ENCODE measurements around the gene PTGES2.
"Not testable (repeated sequence)": the region's sequence is repeated elsewhere in the genome, so short reads cannot be mapped to it uniquely, and the experiment has no call there.

PTGES2 gene

DNA sequence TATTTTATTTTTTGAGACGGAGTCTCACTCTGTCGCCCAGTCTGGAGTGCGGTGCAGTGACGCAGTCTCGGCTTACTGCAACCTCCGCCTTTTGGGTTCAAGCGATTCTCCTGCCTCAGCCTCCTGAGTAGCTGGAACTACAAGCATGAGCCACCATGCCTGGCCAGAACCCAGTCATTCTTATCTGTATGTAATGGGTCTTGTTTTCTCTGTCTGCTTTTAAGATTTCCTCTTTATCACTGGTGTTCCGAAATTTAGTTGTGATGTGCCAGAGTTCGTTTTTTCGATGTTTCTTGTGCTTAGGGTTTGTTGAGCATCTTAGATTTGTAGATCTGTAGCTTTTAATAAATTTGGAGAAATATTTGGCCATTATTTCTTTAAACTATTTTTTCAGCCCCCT lies 40.3 kb downstream of the PTGES2 start:
- no peak overlapping the region for H3K4me3 Mint-ChIP-seq
- no peaks in the 10 kb centered on the region for H3K27me3 Mint-ChIP-seq (ENCODE audit: low read depth)
- no peaks in the 10 kb centered on the region for H3K9me3 Mint-ChIP-seq
- peaks cover 7% of the 10 kb centered on the region for H3K36me3 Mint-ChIP-seq (ENCODE audit: low read depth)
- H3K4me1 Mint-ChIP-seq (ENCODE audit: low read depth), result peaks cover 34% of the 10 kb centered on the region
- no peak overlapping the region for H3K27ac Mint-ChIP-seq

DNA sequence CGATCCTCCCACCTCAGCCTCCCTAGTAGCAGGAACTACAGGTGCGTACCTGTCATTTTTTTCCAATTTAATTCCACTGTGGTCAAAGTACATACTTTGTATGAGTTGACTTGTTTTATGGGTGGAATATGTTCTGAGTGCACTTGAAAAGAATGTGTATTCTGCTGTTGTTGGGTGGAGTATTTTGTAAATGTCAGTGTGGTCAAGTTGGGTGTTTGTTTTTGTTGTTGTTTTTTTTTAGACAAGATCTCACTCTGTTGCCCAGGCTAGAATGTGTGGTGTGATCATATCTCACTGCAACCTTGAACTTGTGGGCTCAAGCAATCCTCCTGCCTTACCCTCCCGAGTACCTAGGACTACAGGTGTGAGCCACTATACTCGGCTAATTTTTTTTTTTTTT lies 41.6 kb downstream of the PTGES2 start:
- no peaks in the 10 kb centered on the region for H3K27me3 Mint-ChIP-seq (ENCODE audit: low read depth)
- H3K36me3 Mint-ChIP-seq (ENCODE audit: low read depth), result peaks cover 7% of the 10 kb centered on the region
- H3K9me3 Mint-ChIP-seq, result no peaks in the 10 kb centered on the region
- H3K27ac Mint-ChIP-seq, result peak overlapping the region; percentile 31
- H3K4me1 Mint-ChIP-seq (ENCODE audit: low read depth), result peaks cover 33% of the 10 kb centered on the region
- no peak overlapping the region for H3K4me3 Mint-ChIP-seq

DNA sequence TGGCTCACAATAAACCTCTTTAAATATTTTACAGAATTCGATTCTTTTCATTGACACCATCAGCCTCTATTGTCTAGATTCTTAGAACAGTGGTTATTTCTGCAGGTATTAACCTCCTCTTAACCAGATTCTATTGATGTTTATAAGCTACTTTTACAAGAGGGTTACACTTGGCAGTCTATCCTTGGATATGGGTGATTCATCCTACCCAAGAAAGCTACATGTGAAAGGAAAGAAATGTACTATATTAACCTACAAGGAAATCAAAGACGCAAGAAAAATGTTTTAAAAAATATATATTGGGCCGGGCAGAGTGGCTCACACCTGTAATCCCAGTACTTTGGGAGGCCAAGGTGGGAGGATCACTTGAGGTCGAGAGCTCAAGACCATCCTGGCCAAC lies 42.8 kb downstream of the PTGES2 start:
- H3K36me3 Mint-ChIP-seq (ENCODE audit: low read depth), result peaks cover 7% of the 10 kb centered on the region
- H3K27ac Mint-ChIP-seq, result no peak overlapping the region
- no peaks in the 10 kb centered on the region for H3K27me3 Mint-ChIP-seq (ENCODE audit: low read depth)
- H3K4me3 Mint-ChIP-seq, result no peak overlapping the region
- no peaks in the 10 kb centered on the region for H3K9me3 Mint-ChIP-seq
- peaks cover 35% of the 10 kb centered on the region for H3K4me1 Mint-ChIP-seq (ENCODE audit: low read depth)

DNA sequence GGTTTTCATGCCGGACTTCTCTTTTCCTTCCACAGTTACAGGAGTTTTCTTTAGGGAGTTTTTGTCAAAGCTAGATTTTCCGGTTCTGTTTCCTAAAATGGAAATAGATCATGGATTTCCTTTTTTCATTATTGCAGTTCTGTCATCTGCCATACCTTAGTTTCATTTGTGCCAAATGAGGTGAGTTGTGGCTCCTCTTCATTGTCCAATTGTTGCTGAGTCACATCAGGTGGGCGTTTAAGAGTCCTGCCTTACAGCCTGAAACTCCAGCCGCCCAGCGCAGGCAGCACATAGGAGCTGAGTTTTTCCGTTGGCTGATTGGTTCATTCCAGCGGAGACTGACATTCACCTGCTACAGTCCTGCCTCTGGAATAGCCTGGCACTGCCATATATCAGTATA lies 45.4 kb downstream of the PTGES2 start:
- Mint-ChIP-seq H3K27me3 (ENCODE audit: low read depth) (no peaks in the 10 kb centered on the region), H3K27ac (no peak overlapping the region), H3K4me3 (no peak overlapping the region), H3K9me3 (no peaks in the 10 kb centered on the region), H3K4me1 (ENCODE audit: low read depth) (peaks cover 38% of the 10 kb centered on the region), H3K36me3 (ENCODE audit: low read depth) (peaks cover 9% of the 10 kb centered on the region)

DNA sequence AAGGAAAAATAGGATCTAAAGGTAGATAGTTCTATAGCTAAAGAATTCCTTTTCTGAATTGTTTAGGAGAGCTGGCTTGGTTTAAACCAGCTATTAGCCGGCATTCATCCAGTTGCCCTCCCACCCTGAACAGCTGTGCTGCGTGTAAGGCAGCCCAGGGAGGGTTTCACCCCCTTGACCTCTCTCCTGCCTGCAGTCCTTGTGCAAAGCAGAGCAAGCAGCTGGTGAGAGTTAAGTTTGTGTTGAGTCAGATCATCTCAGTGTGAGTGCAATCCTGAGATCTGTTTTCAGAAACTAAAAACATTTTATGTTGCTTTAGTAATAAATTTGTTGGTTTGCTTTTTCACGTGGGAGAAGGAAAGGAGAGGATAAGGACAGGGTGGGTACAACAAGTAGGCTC lies 46.5 kb downstream of the PTGES2 start:
- no peak overlapping the region for H3K27ac Mint-ChIP-seq
- peaks cover 38% of the 10 kb centered on the region for H3K4me1 Mint-ChIP-seq (ENCODE audit: low read depth)
- H3K27me3 Mint-ChIP-seq (ENCODE audit: low read depth), result no peaks in the 10 kb centered on the region
- no peaks in the 10 kb centered on the region for H3K9me3 Mint-ChIP-seq
- H3K4me3 Mint-ChIP-seq, result no peak overlapping the region
- peaks cover 9% of the 10 kb centered on the region for H3K36me3 Mint-ChIP-seq (ENCODE audit: low read depth)

DNA sequence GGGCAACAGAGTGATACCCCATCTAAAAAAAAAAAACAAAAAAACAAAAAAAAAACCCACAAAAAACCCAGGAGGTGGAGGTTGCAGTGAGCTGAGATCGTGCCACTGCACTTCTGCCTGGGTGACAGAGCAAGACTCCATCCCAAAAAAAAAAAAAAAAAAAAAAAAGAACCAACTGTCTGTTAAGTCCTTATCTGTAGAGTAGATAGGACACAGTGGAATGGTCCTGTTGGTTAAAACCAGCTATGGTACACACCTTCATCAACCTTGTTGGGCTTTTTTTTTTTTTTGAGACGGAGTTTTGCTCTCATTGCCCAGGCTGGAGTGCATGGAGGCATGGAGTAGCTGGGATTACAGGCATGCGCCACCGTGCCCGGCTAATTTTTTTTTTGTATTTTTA lies 47.3 kb downstream of the PTGES2 start:
- Mint-ChIP-seq H3K27ac (no peak overlapping the region), H3K9me3 (no peaks in the 10 kb centered on the region), H3K27me3 (ENCODE audit: low read depth) (no peaks in the 10 kb centered on the region), H3K4me3 (no peak overlapping the region), H3K36me3 (ENCODE audit: low read depth) (peaks cover 9% of the 10 kb centered on the region), H3K4me1 (ENCODE audit: low read depth) (peaks cover 35% of the 10 kb centered on the region)

DNA sequence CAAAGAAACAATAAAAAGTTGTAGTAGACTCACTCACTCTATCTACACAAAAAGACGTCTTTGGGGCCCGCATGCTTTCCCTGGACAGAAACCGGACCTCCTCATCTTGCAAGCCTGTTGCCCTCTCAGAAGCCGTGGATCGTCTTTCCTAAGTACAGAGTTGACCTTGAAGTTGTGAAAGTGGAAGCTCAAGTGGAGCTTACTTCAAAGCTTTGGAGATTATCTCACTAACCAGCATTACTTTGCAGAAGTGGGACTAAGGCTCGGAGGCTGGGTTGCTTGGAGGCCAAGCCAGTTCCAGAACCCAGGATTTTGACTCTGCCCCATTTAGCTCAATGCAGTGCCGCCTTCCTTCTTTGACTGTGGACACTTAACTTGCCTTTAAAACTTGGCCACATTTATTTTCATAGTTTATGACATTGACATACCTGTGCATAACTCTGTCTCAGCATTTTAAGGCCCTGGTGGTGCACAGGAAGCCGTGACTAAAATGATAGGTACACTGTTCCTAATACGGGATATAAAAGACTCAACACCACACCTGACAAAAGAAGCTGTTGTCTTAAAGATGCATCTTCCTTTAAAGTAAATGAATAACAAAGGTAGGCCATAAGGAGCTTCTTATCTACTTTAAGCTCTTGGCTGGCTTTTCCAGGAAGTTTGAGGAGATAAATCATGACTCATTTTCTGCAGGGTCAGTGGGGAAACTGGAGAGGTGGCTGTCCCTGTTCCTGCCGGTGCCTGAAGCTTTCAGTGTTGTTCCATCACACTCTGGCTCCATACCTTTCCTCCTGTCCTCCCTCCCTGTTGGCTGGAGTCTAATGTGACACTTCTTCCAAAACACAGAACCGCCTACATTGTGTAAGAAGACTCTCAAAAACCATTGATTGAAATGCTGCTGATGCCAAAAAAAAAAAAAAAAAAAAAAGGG lies 48.8 kb downstream of the PTGES2 start:
- Mint-ChIP-seq H3K27ac (peak overlapping the region; percentile 66), H3K9me3 (no peaks in the 10 kb centered on the region), H3K27me3 (ENCODE audit: low read depth) (no peaks in the 10 kb centered on the region), H3K36me3 (ENCODE audit: low read depth) (peaks cover 6% of the 10 kb centered on the region), H3K4me3 (peak overlapping the region; percentile 9), H3K4me1 (ENCODE audit: low read depth) (peaks cover 31% of the 10 kb centered on the region)

DNA sequence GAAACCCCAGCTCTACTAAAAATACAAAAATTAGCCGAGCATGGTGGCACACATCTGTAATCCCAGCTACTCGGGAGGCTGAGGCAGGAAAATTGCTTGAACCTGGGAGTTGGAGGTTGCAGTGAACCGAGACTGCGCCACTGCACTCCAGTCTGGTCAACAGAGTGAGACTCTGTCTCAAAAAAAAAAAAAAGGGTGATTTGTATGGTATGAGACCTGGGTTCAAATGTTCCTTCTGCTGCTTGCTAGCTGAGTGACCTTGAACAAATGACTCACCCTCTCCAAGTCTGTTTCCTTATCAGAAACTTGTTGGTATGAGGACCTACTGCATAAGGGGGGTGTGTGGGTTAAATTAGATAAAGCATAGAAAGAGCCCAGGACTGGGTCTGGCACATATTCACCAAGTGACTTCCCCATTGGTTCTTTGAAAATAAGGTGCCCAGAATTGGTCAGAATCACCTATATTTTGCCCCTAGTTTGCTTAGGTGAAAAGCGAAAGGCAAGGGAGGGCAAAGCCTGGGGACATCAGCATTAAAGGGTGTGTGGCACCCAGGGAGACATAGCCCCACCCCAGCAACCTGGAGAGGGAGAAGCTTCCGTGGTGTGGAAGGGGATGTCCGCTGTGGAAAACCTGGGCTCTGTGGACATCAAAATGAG lies 49.6 kb downstream of the PTGES2 start:
- Mint-ChIP-seq H3K9me3 (no peaks in the 10 kb centered on the region), H3K4me1 (ENCODE audit: low read depth) (peaks cover 36% of the 10 kb centered on the region), H3K4me3 (peak overlapping the region; percentile 1), H3K27ac (peak overlapping the region; percentile 10), H3K27me3 (ENCODE audit: low read depth) (no peaks in the 10 kb centered on the region), H3K36me3 (ENCODE audit: low read depth) (peaks cover 6% of the 10 kb centered on the region)

DNA sequence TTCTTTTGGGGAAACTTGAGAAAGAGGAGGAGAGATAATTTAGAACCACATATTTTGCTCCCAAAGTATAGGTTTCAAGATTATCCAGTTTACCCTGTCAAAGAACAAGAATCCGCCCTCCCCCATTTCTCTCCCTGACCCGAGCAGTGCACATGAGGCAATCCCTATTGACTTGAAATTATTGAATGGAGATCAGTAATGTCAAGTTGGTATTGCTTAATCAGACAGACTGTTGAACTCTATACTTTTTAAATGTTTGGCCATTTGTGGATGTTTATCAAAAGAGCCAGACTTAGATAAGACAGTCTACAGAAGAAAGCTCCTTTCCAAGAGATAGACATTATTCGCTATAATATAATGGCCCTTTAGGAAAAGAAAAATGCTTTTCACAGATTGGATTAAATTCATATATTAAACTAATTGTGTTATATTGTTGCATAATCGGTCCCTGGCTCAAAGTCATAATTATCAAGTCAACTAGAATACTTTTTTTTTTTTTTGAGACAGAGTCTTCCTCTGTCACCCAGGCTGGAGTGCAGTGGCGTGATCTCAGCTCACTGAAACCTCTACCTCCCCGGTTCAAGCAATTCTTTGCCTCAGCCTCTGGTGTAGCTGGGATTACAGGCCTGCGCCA lies 54.2 kb downstream of the PTGES2 start:
- no peaks in the 10 kb centered on the region for H3K27me3 Mint-ChIP-seq (ENCODE audit: low read depth)
- H3K36me3 Mint-ChIP-seq (ENCODE audit: low read depth), result peaks cover 16% of the 10 kb centered on the region
- H3K9me3 Mint-ChIP-seq, result no peaks in the 10 kb centered on the region
- peak overlapping the region; percentile 58 for H3K27ac Mint-ChIP-seq
- H3K4me3 Mint-ChIP-seq, result no peak overlapping the region
- H3K4me1 Mint-ChIP-seq (ENCODE audit: low read depth), result peaks cover 41% of the 10 kb centered on the region

DNA sequence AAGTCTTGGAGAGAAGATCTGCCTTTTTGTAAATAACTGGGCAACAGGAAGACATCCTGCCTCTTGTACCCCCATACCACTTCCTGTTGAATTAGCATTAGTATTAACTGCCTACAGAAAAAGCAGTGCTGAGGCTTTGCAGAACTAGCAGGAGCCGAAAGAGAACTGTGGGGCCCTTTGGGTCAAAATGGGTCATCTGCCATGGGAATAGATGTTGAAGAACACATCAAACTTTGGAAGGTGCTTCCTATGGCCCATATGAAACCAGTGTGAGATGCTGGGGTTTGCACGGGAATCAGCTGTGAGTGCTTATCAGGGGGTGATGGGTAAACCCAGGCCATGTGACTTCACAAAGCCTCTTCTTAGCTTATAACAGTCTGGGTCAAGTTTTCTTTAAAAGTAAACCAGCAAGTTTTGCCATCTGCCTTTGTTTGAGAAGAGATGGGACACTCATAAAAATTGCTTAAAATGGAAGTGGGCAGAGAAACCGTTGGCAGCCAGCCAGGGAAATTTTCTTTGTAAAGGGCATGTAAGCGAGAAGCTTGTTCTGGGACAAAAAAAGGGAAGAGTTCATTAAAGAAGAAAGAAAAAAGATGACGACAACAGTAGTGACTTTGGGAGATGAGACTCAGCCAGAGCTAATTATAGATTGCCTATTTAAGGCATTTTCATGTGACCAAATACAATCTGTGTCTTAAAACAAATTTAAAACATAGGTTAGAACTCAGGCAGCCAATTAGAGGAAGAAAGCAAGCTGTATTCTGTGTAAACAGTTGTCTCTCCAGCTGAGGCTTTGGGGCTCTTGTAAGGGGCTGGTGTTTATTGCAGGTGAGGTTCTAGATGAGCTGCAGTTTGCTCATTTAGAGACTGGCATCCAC lies 55.1 kb downstream of the PTGES2 start:
- H3K4me3 Mint-ChIP-seq, result peak overlapping the region; percentile 72
- peak overlapping the region; percentile 81 for H3K27ac Mint-ChIP-seq
- H3K4me1 Mint-ChIP-seq (ENCODE audit: low read depth), result peaks cover 33% of the 10 kb centered on the region
- H3K27me3 Mint-ChIP-seq (ENCODE audit: low read depth), result no peaks in the 10 kb centered on the region
- H3K36me3 Mint-ChIP-seq (ENCODE audit: low read depth), result peaks cover 16% of the 10 kb centered on the region
- no peaks in the 10 kb centered on the region for H3K9me3 Mint-ChIP-seq

DNA sequence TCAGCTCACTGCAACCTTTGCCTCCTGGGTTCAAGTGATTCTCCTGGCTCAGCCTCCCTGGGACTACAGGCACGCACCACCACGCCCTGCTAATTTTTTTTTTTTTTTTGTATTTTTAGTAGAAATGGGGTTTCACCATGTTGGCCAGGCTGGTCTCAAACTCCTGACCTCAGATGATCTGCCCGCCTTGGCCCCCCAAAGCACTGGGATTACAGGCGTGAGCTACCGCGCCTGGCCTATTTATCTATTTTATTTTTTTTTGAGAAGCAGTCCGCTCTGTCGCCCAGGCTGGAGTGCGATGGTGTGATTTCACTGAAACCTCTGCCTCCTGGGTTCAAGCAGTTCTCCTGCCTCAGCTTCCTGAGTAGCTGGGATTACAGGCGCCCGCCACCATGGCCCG lies 56.1 kb downstream of the PTGES2 start:
- Mint-ChIP-seq H3K36me3 (ENCODE audit: low read depth) (peaks cover 16% of the 10 kb centered on the region), H3K4me3 (peak overlapping the region; percentile 72), H3K4me1 (ENCODE audit: low read depth) (peaks cover 33% of the 10 kb centered on the region), H3K27ac (peak overlapping the region; percentile 81)
- H3K27me3 Mint-ChIP-seq (ENCODE audit: low read depth); H3K9me3 Mint-ChIP-seq: not testable (repeated sequence)

DNA sequence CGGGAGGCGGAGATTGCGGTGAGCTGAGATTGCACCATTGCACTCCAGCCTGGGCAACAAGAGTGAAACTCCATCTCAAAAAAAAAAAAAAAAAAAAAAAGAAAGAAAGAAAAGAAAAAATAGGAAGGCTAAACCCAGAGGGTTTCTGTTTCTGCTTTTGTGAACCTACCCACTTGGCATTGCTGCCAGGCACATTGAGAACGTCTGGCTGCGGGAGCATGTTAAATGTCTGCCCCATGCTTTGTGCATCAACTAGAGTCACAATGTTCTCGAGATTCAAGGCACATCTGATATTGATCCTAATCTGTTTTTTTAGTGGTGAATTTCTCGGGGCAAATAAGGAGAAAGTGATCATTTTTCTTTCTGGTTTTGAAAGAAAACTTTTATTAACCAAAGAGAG lies 56.7 kb downstream of the PTGES2 start:
- peaks cover 38% of the 10 kb centered on the region for H3K4me1 Mint-ChIP-seq (ENCODE audit: low read depth)
- no peaks in the 10 kb centered on the region for H3K9me3 Mint-ChIP-seq
- H3K27ac Mint-ChIP-seq, result peak overlapping the region; percentile 67
- H3K36me3 Mint-ChIP-seq (ENCODE audit: low read depth), result peaks cover 19% of the 10 kb centered on the region
- no peaks in the 10 kb centered on the region for H3K27me3 Mint-ChIP-seq (ENCODE audit: low read depth)
- peak overlapping the region; percentile 47 for H3K4me3 Mint-ChIP-seq

All from T-helper 1 cell treated with Interleukin-12 subunit alpha and Interleukin-12 subunit beta and Interleukin-4 antibody, amounts not matched to agents 30 μg/mL and 1 μg/mL, for 36 hours (primary cell).